Liver (tissue), 9 donors: ENCODE data around the gene PRICKLE1. TPM values are rescaled to one million over a fixed set of nuclear protein-coding genes. Genes with fewer than 3 reads are reported as not detected.

Experiments used
- DNase-seq: peaks from one replicate; pipeline ENCODE4 v3.0.0-alpha.2; 2017; ENCODE audit warnings: low spot score
- H3K27ac ChIP-seq, 2 donors: one replicate each; pipeline ENCODE4 v1.7.0; 2013; ENCODE audit warnings: inconsistent platforms in 2 of 2, low read length in 2 of 2, control low read depth in 1 of 2, low read depth in 1 of 2, mild to moderate bottlenecking in 1 of 2
- H3K27me3 ChIP-seq, 4 donors: one replicate each; pipeline versions ENCODE4 v1.6.1 to v1.7.0; 2013; ENCODE audit warnings: low read length in 3 of 4, inconsistent platforms in 1 of 4, mild to moderate bottlenecking in 1 of 4, moderate library complexity in 1 of 4; ENCODE audit not compliant: control insufficient read depth in 4 of 4, insufficient read depth in 4 of 4
- H3K36me3 ChIP-seq, 4 donors: one replicate each; pipeline versions ENCODE4 v1.6.1 to v1.7.0; 2013; ENCODE audit warnings: low read length in 3 of 4, mild to moderate bottlenecking in 3 of 4, low read depth in 1 of 4, moderate library complexity in 1 of 4; ENCODE audit not compliant: control insufficient read depth in 4 of 4, insufficient read depth in 3 of 4
- H3K4me1 ChIP-seq, 4 donors: one replicate each; pipeline versions ENCODE4 v1.6.1 to v1.7.0; 2013; ENCODE audit warnings: low read length in 3 of 4, mild to moderate bottlenecking in 3 of 4, moderate library complexity in 1 of 4; ENCODE audit not compliant: control insufficient read depth in 4 of 4, insufficient read depth in 4 of 4
- H3K4me3 ChIP-seq, 3 donors: one replicate each; pipeline versions ENCODE4 v1.6.1 to v1.7.0; 2013; ENCODE audit warnings: low read length in 3 of 3, control low read depth in 1 of 3, low read depth in 1 of 3, mild to moderate bottlenecking in 1 of 3
- H3K9ac ChIP-seq, 2 donors: one replicate each; pipeline ENCODE4 v1.7.0; 2013; ENCODE audit warnings: low read length in 2 of 2, mild to moderate bottlenecking in 2 of 2, moderate library complexity in 2 of 2, control low read depth in 1 of 2, low read depth in 1 of 2
- H3K9me3 ChIP-seq, 4 donors: one replicate each; pipeline versions ENCODE4 v1.6.1 to v1.7.0; 2013; ENCODE audit warnings: low read length in 3 of 4; ENCODE audit not compliant: control insufficient read depth in 4 of 4
- CTCF ChIP-seq: fragments of 150-350 bp; IDR thresholded peaks from 2 replicates; pipeline ENCODE4 v1.5.1; 2017; ENCODE audit warnings: improper control_type of control experiment, low read depth, low read length; ENCODE audit not compliant: missing input control
- EGR1 ChIP-seq, 2 donors: IDR thresholded peaks; 2 replicates each; pipeline ENCODE4 v1.6.1; 2016 to 2018; ENCODE audit warnings: antibody characterized with exemption in 2 of 2, low read depth in 2 of 2
- FOXA1 ChIP-seq: IDR thresholded peaks from 2 replicates; pipeline ENCODE4 v1.6.1; 2016; ENCODE audit warnings: antibody characterized with exemption
- FOXA2 ChIP-seq: IDR thresholded peaks from 2 replicates; pipeline ENCODE4 v1.6.1; 2016; ENCODE audit warnings: antibody characterized with exemption
- GABPA ChIP-seq, 2 donors: IDR thresholded peaks in 1 of 2; conservative IDR thresholded peaks in 1 of 2; 2 replicates each; pipeline ENCODE4 v1.6.1; 2016; ENCODE audit warnings: antibody characterized with exemption in 2 of 2, mild to moderate bottlenecking in 1 of 2, moderate library complexity in 1 of 2
- HNF4A ChIP-seq, 2 donors: conservative IDR thresholded peaks; 2 replicates each; pipeline ENCODE4 v1.6.1; 2016; ENCODE audit warnings: antibody characterized with exemption in 2 of 2, mild to moderate bottlenecking in 2 of 2
- HNF4G ChIP-seq: IDR thresholded peaks from 2 replicates; pipeline ENCODE4 v1.6.1; 2016; ENCODE audit warnings: antibody characterized with exemption
- JUND ChIP-seq, 2 donors: IDR thresholded peaks; 2 replicates each; pipeline ENCODE4 v1.6.1; 2016; ENCODE audit warnings: antibody characterized with exemption in 2 of 2
- MAX ChIP-seq: IDR thresholded peaks from 2 replicates; pipeline ENCODE4 v1.6.1; 2016; ENCODE audit warnings: antibody characterized with exemption
- NR2F2 ChIP-seq: IDR thresholded peaks from 2 replicates; pipeline ENCODE4 v1.6.1; 2016; ENCODE audit warnings: antibody characterized with exemption
- RXRA ChIP-seq, 2 donors: IDR thresholded peaks; 2 replicates each; pipeline ENCODE4 v1.6.1; 2017 to 2018; ENCODE audit warnings: antibody characterized with exemption in 2 of 2, mild to moderate bottlenecking in 1 of 2
- SP1 ChIP-seq: IDR thresholded peaks from 2 replicates; pipeline ENCODE4 v1.6.1; 2018; ENCODE audit warnings: antibody characterized with exemption, mild to moderate bottlenecking
- TAF1 ChIP-seq: conservative IDR thresholded peaks from 2 replicates; pipeline ENCODE4 v1.6.1; 2016; ENCODE audit warnings: antibody characterized with exemption, mild to moderate bottlenecking
- YY1 ChIP-seq: IDR thresholded peaks from 2 replicates; pipeline ENCODE4 v1.6.1; 2016; ENCODE audit warnings: antibody characterized with exemption, mild to moderate bottlenecking
- ZBTB33 ChIP-seq: IDR thresholded peaks from 2 replicates; pipeline ENCODE4 v1.6.1; 2016; ENCODE audit warnings: antibody characterized with exemption
- WGBS: extraction: QIAGEN DNeasy Blood & Tissue Kit; methylation state at CpG from one replicate; pipeline ENCODE4 v1.1.7; 2013; 5-methylcytosine and 5-hydroxymethylcytosine counted together
- polyA plus RNA-seq, 2 donors: library from polyadenylated mRNA; stranded (reverse) in 1 of 2; unstranded in 1 of 2; fragments of 200-250 nt in 1 of 2; fragments of >200 nt in 1 of 2; fragmentation: Nextera tagmentation in 1 of 2; extraction: Ambion mirVana in 1 of 2; gene quantifications; one replicate each; pipeline versions ENCODE4 v1.2.1 to v1.2.3, GENCODE V29; 2013 to 2015
- total RNA-seq, 2 donors: library from RNA; depleted of rRNA; stranded (reverse); fragments of >200 nt; gene quantifications; one replicate each; pipeline ENCODE4 v1.2.3, GENCODE V29; 2014
- TF ChIP-seq, protein P1 (sequence below): IDR thresholded peaks from 2 replicates; pipeline ENCODE4 v1.6.1; 2016; ENCODE audit warnings: antibody characterized with exemption
- TF ChIP-seq, protein P2 (sequence below): IDR thresholded peaks from 2 replicates; pipeline ENCODE4 v1.6.1; 2016; ENCODE audit warnings: antibody characterized with exemption, mild to moderate bottlenecking
- donor health status: healthy.
- donor health status: healthy.
- donor health status: healthy.
- donor health status: healthy.
- donor health status: healthy.

The PRICKLE1 gene
- total and polyA plus RNA-seq, 4 donors = 0.59 to 5.7 (median 2.2) TPM

- TF ChIP-seq FOXA1 (no peak), TAF1 (no peak), MAX (no peak), RXRA (IDR thresholded peaks at IDR 0.05) (no peak), SP1 (no peak), HNF4A (conservative IDR thresholded peaks at IDR 0.05) (no peak), NR2F2 (no peak), ZBTB33 (no peak), JUND (IDR thresholded peaks at IDR 0.05) (no peak), GABPA (IDR thresholded peaks at IDR 0.05 in 1 of 2, conservative IDR thresholded peaks at IDR 0.05 in 1 of 2) (no peak), EGR1 (IDR thresholded peaks at IDR 0.05; ENCODE audit: low read depth in 2 of 2) (no peak), YY1 (no peak), CTCF (no peak), HNF4G (no peak), FOXA2 (no peak)
- TF ChIP-seq, protein P1, sequence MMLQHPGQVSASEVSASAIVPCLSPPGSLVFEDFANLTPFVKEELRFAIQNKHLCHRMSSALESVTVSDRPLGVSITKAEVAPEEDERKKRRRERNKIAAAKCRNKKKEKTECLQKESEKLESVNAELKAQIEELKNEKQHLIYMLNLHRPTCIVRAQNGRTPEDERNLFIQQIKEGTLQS = no peak
- TF ChIP-seq, protein P2, sequence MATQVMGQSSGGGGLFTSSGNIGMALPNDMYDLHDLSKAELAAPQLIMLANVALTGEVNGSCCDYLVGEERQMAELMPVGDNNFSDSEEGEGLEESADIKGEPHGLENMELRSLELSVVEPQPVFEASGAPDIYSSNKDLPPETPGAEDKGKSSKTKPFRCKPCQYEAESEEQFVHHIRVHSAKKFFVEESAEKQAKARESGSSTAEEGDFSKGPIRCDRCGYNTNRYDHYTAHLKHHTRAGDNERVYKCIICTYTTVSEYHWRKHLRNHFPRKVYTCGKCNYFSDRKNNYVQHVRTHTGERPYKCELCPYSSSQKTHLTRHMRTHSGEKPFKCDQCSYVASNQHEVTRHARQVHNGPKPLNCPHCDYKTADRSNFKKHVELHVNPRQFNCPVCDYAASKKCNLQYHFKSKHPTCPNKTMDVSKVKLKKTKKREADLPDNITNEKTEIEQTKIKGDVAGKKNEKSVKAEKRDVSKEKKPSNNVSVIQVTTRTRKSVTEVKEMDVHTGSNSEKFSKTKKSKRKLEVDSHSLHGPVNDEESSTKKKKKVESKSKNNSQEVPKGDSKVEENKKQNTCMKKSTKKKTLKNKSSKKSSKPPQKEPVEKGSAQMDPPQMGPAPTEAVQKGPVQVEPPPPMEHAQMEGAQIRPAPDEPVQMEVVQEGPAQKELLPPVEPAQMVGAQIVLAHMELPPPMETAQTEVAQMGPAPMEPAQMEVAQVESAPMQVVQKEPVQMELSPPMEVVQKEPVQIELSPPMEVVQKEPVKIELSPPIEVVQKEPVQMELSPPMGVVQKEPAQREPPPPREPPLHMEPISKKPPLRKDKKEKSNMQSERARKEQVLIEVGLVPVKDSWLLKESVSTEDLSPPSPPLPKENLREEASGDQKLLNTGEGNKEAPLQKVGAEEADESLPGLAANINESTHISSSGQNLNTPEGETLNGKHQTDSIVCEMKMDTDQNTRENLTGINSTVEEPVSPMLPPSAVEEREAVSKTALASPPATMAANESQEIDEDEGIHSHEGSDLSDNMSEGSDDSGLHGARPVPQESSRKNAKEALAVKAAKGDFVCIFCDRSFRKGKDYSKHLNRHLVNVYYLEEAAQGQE = no peak
- H3K9me3 ChIP-seq = no peaks in the 10 kb centered on the region
Observed at GRCh38 chr12:42486407-42486806, 103.1 kb downstream of the PRICKLE1 start.

More at GRCh38 chr12:42486407-42486806, 103.1 kb downstream of the PRICKLE1 start:
- no peak for DNase-seq
- Histone ChIP-seq H3K4me3 (no peak overlapping the region), H3K4me1 (peaks cover 8 to 22% (median 16%) of the 10 kb centered on the region in 4 donors), H3K27ac (no peak overlapping the region), H3K9ac (no peak overlapping the region), H3K27me3 (peaks cover 0 to 11% (median 1%) of the 10 kb centered on the region in 4 donors), H3K36me3 (no peaks in the 10 kb centered on the region)
- WGBS = 45% methylated on average over 2 of the region's 2 CpGs
